Right lobe of liver (tissue), 6 donors: ENCODE data around the gene FAM3A. TPM values are rescaled to one million over a fixed set of nuclear protein-coding genes. Genes with fewer than 3 reads are reported as not detected.

ENCODE experiments used
- ATAC-seq, 4 donors: fragments of 200-7000 bp; cut with Tn5 transposase; one replicate each; pipeline ENCODE4 v1.9.1; 2020; ENCODE audit warnings: mild to moderate bottlenecking in 4 of 4, moderate library complexity in 4 of 4
- DNase-seq, 3 donors: peaks; one replicate each; pipeline ENCODE4 v3.0.0-alpha.2; 2020
- H3K27ac ChIP-seq, 3 donors: fragments of 200-600 bp; one replicate each; pipeline ENCODE4 v1.8.0; 2022
- H3K27me3 ChIP-seq, 2 donors: fragments of 200-600 bp; one replicate each; pipeline ENCODE4 v1.8.0; 2022
- H3K36me3 ChIP-seq, 4 donors: fragments of 200-600 bp; sonication (generic) in 1 of 4; one replicate each; pipeline versions ENCODE4 v1.5.1 to v1.8.0; 2017 to 2022; ENCODE audit warnings: control low read depth in 1 of 4
- H3K4me1 ChIP-seq, 4 donors: fragments of 200-600 bp; sonication (generic) in 1 of 4; one replicate each; pipeline versions ENCODE4 v1.5.1 to v1.8.0; 2017 to 2022; ENCODE audit warnings: control low read depth in 1 of 4
- H3K4me3 ChIP-seq, 3 donors: fragments of 200-600 bp; one replicate each; pipeline ENCODE4 v1.8.0; 2022
- H3K9me3 ChIP-seq, 4 donors: fragments of 200-600 bp; sonication (generic) in 1 of 4; one replicate each; pipeline versions ENCODE4 v1.5.1 to v1.8.0; 2017 to 2022; ENCODE audit warnings: control low read depth in 1 of 4
- POLR2A ChIP-seq: fragments of 450-650 bp; IDR thresholded peaks from one replicate; pipeline ENCODE4 v1.6.1; 2017; ENCODE audit warnings: antibody characterized with exemption, mild to moderate bottlenecking
- WGBS: methylation state at CpG from one replicate; pipeline ENCODE4 v1.1.6; 2018; ENCODE audit warnings: low coverage, low lambda C conversion rate; ENCODE audit not compliant: insufficient coverage; ENCODE audit errors: missing lambda C conversion rate; 5-methylcytosine and 5-hydroxymethylcytosine counted together
- intact Hi-C, 2 donors: fragments of 100-400 bp; cut with DNase I; formaldehyde crosslinking; loops; one replicate each; pipeline versions ENCODE4 v1.11.2 to v1.14.1; 2022
- total RNA-seq, 6 experiments: library from RNA; depleted of rRNA in 2 of 6; stranded (reverse); fragments of >200 nt in 2 of 6; fragmentation: NEBNext Ultra II Directional in 3 of 6; extraction: Animal tissue kit (Norgen Biotek cat#: 25700) in 3 of 6; gene quantifications; one replicate each; pipeline versions ENCODE4 v1.1.0 to v1.2.4, GENCODE V29; 2016 to 2023
- TF ChIP-seq, protein P1 (sequence below), 4 donors: fragments of 200-600 bp in 3 of 4; fragments of 450-650 bp in 1 of 4; IDR thresholded peaks; one replicate each; pipeline versions ENCODE4 v1.5.1 to v1.8.0; 2016 to 2022; ENCODE audit warnings: antibody characterized with exemption in 4 of 4, mild to moderate bottlenecking in 2 of 4
- donor health status: DM: no; HTN: yes; CAD: no.
- donor health status: DM: no; HTN: no; CAD: no.
- donor health status: DM: no; HTN: no; CAD: no.
- donor health status: DM: no; HTN: yes; CAD: no.
- donor health status: DM: no; HTN: yes; CAD: no.

The FAM3A gene
- total RNA-seq, 6 experiments from 2014 or later, result 23.5 to 44.2 (median 34.9) TPM

- H3K36me3 ChIP-seq, result no peaks in the 10 kb centered on the region
- H3K9me3 ChIP-seq, result no peaks in the 10 kb centered on the region
- no peaks in the 10 kb centered on the region for H3K4me1 ChIP-seq
- no peak overlapping the region for H3K4me3 ChIP-seq
- no peak for TF ChIP-seq POLR2A
- TF ChIP-seq, protein P1, sequence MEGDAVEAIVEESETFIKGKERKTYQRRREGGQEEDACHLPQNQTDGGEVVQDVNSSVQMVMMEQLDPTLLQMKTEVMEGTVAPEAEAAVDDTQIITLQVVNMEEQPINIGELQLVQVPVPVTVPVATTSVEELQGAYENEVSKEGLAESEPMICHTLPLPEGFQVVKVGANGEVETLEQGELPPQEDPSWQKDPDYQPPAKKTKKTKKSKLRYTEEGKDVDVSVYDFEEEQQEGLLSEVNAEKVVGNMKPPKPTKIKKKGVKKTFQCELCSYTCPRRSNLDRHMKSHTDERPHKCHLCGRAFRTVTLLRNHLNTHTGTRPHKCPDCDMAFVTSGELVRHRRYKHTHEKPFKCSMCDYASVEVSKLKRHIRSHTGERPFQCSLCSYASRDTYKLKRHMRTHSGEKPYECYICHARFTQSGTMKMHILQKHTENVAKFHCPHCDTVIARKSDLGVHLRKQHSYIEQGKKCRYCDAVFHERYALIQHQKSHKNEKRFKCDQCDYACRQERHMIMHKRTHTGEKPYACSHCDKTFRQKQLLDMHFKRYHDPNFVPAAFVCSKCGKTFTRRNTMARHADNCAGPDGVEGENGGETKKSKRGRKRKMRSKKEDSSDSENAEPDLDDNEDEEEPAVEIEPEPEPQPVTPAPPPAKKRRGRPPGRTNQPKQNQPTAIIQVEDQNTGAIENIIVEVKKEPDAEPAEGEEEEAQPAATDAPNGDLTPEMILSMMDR (IDR thresholded peaks at IDR 0.05), result no peak
- no peaks in the 10 kb centered on the region for H3K27me3 ChIP-seq
- intact Hi-C loops, result no loop called here
- ATAC-seq, result no peak
- WGBS, result 90% methylated on average over 2 of the region's 28 CpGs
- H3K27ac ChIP-seq, result no peak overlapping the region
- DNase-seq, result no peak
Measured at GRCh38 chrX:154464806-154465365, 51.1 kb downstream of the FAM3A start.

DNA sequence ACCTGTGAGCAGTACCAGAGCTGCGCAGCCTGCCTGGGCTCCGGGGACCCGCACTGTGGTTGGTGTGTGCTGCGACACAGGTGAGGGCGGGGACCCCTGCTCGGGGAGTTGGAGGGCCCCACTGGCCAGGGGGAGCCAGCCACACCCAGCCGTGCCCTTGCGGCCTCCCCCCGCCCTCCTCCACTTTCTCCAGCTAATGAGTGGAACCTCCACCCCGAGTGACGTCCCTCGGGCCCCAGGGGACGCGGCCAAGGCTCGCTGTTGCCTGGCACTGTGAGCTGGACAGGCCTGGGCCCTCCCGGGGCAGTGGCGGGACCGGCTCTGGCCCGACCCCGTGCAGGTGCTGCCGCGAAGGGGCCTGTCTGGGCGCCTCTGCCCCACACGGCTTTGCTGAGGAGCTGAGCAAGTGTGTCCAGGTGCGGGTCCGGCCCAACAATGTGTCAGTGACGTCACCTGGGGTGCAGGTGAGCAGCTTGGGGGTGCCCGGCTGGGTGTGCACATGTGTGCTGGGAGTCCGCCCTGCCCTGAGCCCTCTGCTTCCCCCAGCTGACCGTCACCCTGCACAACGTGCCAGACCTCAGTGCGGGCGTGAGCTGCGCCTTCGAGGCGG, 52.3 kb downstream of the FAM3A start:
- Histone ChIP-seq H3K27ac (no peak overlapping the region), H3K27me3 (no peaks in the 10 kb centered on the region), H3K4me3 (no peak overlapping the region), H3K4me1 (no peaks in the 10 kb centered on the region), H3K36me3 (no peaks in the 10 kb centered on the region), H3K9me3 (no peaks in the 10 kb centered on the region)
- intact Hi-C loops, result no loop called here
- TF ChIP-seq, protein P1 (IDR thresholded peaks at IDR 0.05), result no peak
- TF ChIP-seq POLR2A, result no peak
- no peak for ATAC-seq
- WGBS, result 85% methylated on average over 4 of the region's 36 CpGs
- no peak for DNase-seq

- intact Hi-C loops, result no loop called here
- ATAC-seq (no peak), DNase-seq (no peak)
- H3K4me1 ChIP-seq, result no peaks in the 10 kb centered on the region
- H3K27me3 ChIP-seq, result no peaks in the 10 kb centered on the region
- TF ChIP-seq, protein P1 (IDR thresholded peaks at IDR 0.05), result no peak
- TF ChIP-seq POLR2A, result no peak
- no peak overlapping the region for H3K27ac ChIP-seq
- WGBS, result 40% methylated on average over 1 of the region's 8 CpGs
- no peaks in the 10 kb centered on the region for H3K9me3 ChIP-seq
- H3K36me3 ChIP-seq, result no peaks in the 10 kb centered on the region
- H3K4me3 ChIP-seq, result no peak overlapping the region
Measured at GRCh38 chrX:154462396-154462795, 53.6 kb downstream of the FAM3A start.

DNA sequence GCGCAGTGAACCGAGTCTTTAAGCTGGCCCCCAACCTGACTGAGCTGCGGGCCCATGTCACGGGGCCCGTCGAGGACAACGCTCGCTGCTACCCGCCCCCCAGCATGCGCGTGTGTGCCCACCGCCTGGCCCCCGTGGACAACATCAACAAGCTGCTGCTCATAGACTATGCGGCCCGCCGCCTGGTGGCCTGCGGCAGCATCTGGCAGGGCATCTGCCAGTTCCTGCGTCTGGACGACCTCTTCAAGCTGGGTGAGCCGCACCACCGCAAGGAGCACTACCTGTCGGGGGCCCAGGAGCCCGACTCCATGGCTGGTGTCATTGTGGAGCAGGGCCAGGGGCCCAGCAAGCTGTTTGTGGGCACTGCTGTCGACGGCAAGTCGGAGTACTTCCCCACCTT, 55.7 kb downstream of the FAM3A start:
- no peaks in the 10 kb centered on the region for H3K27me3 ChIP-seq
- no peaks in the 10 kb centered on the region for H3K36me3 ChIP-seq
- WGBS, result 97% methylated on average over 11 of the region's 26 CpGs
- intact Hi-C loops, result no loop called here
- no peak overlapping the region for H3K27ac ChIP-seq
- H3K4me3 ChIP-seq, result no peak overlapping the region
- ATAC-seq (no peak), DNase-seq (no peak)
- no peaks in the 10 kb centered on the region for H3K4me1 ChIP-seq
- TF ChIP-seq, protein P1 (IDR thresholded peaks at IDR 0.05), result no peak
- no peak for TF ChIP-seq POLR2A
- H3K9me3 ChIP-seq, result no peaks in the 10 kb centered on the region
